ENCODE measurements around the gene ABHD8. TPM values are rescaled to one million over a fixed set of nuclear protein-coding genes. Genes with fewer than 3 reads are reported as not detected.

Gene ABHD8
- total and polyA plus RNA-seq, 2 of the 13 experiments (the other 11 are each of a cell fraction or from before 2014, with no cell fraction given) = 6.3 to 7.2 TPM

- peak; percentile 86; the same call in 1 of the 2 replicates for TF ChIP-seq ARID4A (CRISPR knock-in tag; IDR thresholded peaks at IDR 0.05; ENCODE audit: borderline replicate concordance)
- 0 out of 2 replicates have a peak, but pooled peaks have one; percentile 40 for TF ChIP-seq ZSCAN22 (CRISPR knock-in tag; IDR thresholded peaks at IDR 0.05)
- TF ChIP-seq TRAFD1 (CRISPR knock-in tag; IDR thresholded peaks at IDR 0.05; ENCODE audit: borderline replicate concordance) = no peak
- TF ChIP-seq RFXAP (CRISPR knock-in tag; IDR thresholded peaks at IDR 0.05; ENCODE audit: borderline replicate concordance) = no peak
- no peak for TF ChIP-seq MLLT10 (CRISPR knock-in tag; IDR thresholded peaks at IDR 0.05)
- no peak for TF ChIP-seq NFYC (CRISPR knock-in tag; IDR thresholded peaks at IDR 0.05)
- TF ChIP-seq ZBED4 (CRISPR knock-in tag; IDR thresholded peaks at IDR 0.05; ENCODE audit: borderline replicate concordance) = peak; percentile 57; the same call in 1 of the 2 replicates
- peak; percentile 91 for TF ChIP-seq TCF7 (IDR thresholded peaks at IDR 0.05; ENCODE audit: low read depth)
- TF ChIP-seq KDM5B (CRISPR knock-in tag; IDR thresholded peaks at IDR 0.05; ENCODE audit: borderline replicate concordance) = peak; percentile 61; the same call in 1 of the 2 replicates
- peak; percentile 64 for TF ChIP-seq ELF3 (CRISPR knock-in tag; IDR thresholded peaks at IDR 0.05)
- TF ChIP-seq ATF3 (CRISPR knock-in tag; IDR thresholded peaks at IDR 0.05) = peak; percentile 37; the same call in 1 of the 2 replicates
- no peak for TF ChIP-seq SP140L (CRISPR knock-in tag; IDR thresholded peaks at IDR 0.05; ENCODE audit: borderline replicate concordance)
- peak; percentile 22; the same call in 1 of the 2 replicates for TF ChIP-seq CBX5 (CRISPR knock-in tag; IDR thresholded peaks at IDR 0.05; ENCODE audit: borderline replicate concordance)
- peak; percentile 44; the same call in 1 of the 2 replicates for TF ChIP-seq TCF7L2 (IDR thresholded peaks at IDR 0.05; ENCODE audit: low read depth, low read length)
- peak; percentile 96 for TF ChIP-seq NCOA2 (CRISPR knock-in tag; IDR thresholded peaks at IDR 0.05)
Observed at GRCh38 chr19:17248011-17248776, 55.0 kb downstream of the ABHD8 start (continued).
